GM21717 (cell line): ENCODE results near the gene RDH13.
"Not testable (repeated sequence)": the region's sequence is repeated elsewhere in the genome, so short reads cannot be mapped to it uniquely, and the experiment has no call there.

ENCODE experiments used
- ATAC-seq: cut with Tn5 transposase; IDR thresholded peaks from one replicate; pipeline ENCODE4 v1.9.1; 2021; ENCODE audit warnings: mild to moderate bottlenecking, moderate library complexity; ENCODE audit not compliant: unreplicated experiment

Gene RDH13

GRCh38 chr19:55062735-55063491 is at the start of gene RDH13:
RDH13 (minus strand) TSS chr19:55063148; CDS start chr19:55063032, 116 bp downstream.
- peak; percentile 77 for ATAC-seq

- ATAC-seq, result no peak
These were observed 49.4 kb upstream of the RDH13 start for GRCh38 chr19:55112246-55112776.

- ATAC-seq, result no peak
These were observed 48.4 kb upstream of the RDH13 start for GRCh38 chr19:55111238-55111831.

- ATAC-seq, result no peak
These were observed 46.8 kb upstream of the RDH13 start for GRCh38 chr19:55109527-55110291.

GRCh38 chr19:55107252-55107651 is 44.3 kb upstream of the RDH13 start:
- ATAC-seq, result not testable (repeated sequence)

GRCh38 chr19:55106591-55106990 is 43.6 kb upstream of the RDH13 start:
- ATAC-seq, result no peak

GRCh38 chr19:55105237-55105636 is 42.3 kb upstream of the RDH13 start:
- no peak for ATAC-seq

- no peak for ATAC-seq
These were observed 40.2 kb upstream of the RDH13 start for GRCh38 chr19:55103190-55103589.

- no peak for ATAC-seq
These were observed 38.3 kb upstream of the RDH13 start for GRCh38 chr19:55101261-55101660.

GRCh38 chr19:55099557-55100506 is 36.9 kb upstream of the RDH13 start:
- no peak for ATAC-seq

GRCh38 chr19:55098716-55099556 is 36.0 kb upstream of the RDH13 start:
- ATAC-seq, result no peak

GRCh38 chr19:55097864-55098715 is 35.1 kb upstream of the RDH13 start:
- no peak for ATAC-seq

GRCh38 chr19:55096061-55096701 is 33.2 kb upstream of the RDH13 start:
- ATAC-seq, result no peak

- ATAC-seq, result no peak
These were observed 32.5 kb upstream of the RDH13 start for GRCh38 chr19:55095260-55096060.

- ATAC-seq, result no peak
These were observed 31.7 kb upstream of the RDH13 start for GRCh38 chr19:55094456-55095259.
